ENCODE measurements around the gene GALNT8. TPM values are rescaled to one million over a fixed set of nuclear protein-coding genes. Genes with fewer than 3 reads are reported as not detected.

The GALNT8 gene
- total and polyA plus RNA-seq, 2 of the 8 experiments (the other 6 are each of a cell fraction or from before 2014, with no cell fraction given): 4.7 to 8.3 TPM

DNA sequence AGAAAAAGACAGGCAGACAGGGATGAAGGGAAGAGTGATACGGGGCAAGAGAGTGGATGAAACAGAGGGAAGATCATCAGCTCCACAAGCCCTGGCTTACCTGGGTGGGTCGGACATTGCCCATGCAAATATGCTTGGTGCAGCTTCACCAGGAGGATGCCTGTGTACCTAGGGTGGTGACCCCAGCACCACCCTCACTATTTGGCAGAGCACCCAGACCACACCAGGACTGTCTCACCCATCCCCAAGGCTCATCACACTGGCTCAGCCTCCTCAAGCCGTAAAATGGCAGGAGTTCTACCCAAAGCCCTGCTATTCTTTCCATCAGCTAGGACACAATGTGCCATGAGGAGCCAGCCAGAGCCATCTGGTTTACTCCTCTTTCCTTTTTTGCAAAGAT is 3.0 kb downstream of the GALNT8 start:
- H3K36me3 ChIP-seq (ENCODE audit: control insufficient read depth in 2 of 4, insufficient read depth in 4 of 4, low read length in 3 of 4): 0 out of 8 replicates have a peak, but pooled peaks cover 0 to 3% (median 0%) of the 10 kb centered on the region in 4 experiments
- no peak overlapping the region; the same call in 1 of the 2 replicates for H2BK15ac ChIP-seq (ENCODE audit: low read length)
- H4K8ac ChIP-seq (ENCODE audit: extremely low read depth, insufficient read depth, low read length): no peak overlapping the region
- H3K9me3 ChIP-seq (ENCODE audit: insufficient read depth in 2 of 2, low read depth in 1 of 2, low read length in 1 of 2): no peaks in the 10 kb centered on the region
- DNase-seq (ENCODE audit: low read depth in 1 of 2, low spot score in 2 of 2): no peak
- ChIA-PET CTCF (ENCODE audit: partially characterized antibody) (interaction anchor here (1.0 kb wide), 1 partner anchor 39 kb away, joined by 3 read pairs; no protein-coding TSS in a partner anchor), POLR2A (ENCODE audit: partially characterized antibody) (no interaction called here)
- no peak overlapping the region for H3K4me2 ChIP-seq (ENCODE audit: insufficient read depth in 1 of 2, low read depth in 2 of 2, low read length in 2 of 2)
- no peak for FAIRE-seq
- H2AK5ac ChIP-seq (ENCODE audit: low read depth, low read length): peak overlapping the region; percentile 44
- peak overlapping the region; percentile 65; the same call in 1 of the 2 replicates for H2BK12ac ChIP-seq (ENCODE audit: low read depth, low read length)
- 95% methylated on average over 3 of the region's 3 CpGs; no CpG with 5 or more reads in 1 of the 2 experiments for WGBS, 2 experiments (ENCODE audit: extremely low coverage in 1 of 2, insufficient coverage in 1 of 2, insufficient read length in 1 of 2, insufficient replicate concordance in 2 of 2, low coverage in 1 of 2, low lambda C conversion rate in 2 of 2, missing lambda C conversion rate in 1 of 2)
- no peak overlapping the region for H3K9ac ChIP-seq (replicated peaks in 1 of 4; ENCODE audit: extremely low read depth in 1 of 4, low read depth in 3 of 4, low read length in 3 of 4)
- no peak overlapping the region for H3K4me3 ChIP-seq (ENCODE audit: extremely low read depth in 1 of 4, insufficient read depth in 2 of 4, low read depth in 3 of 4, low read length in 4 of 4)
- no peaks in the 10 kb centered on the region for H3K27me3 ChIP-seq (replicated peaks in 1 of 4; ENCODE audit: control insufficient read depth in 3 of 4, extremely low read depth in 1 of 4, insufficient read depth in 3 of 4, low read length in 3 of 4)
- no peaks in the 10 kb centered on the region for H3K79me2 ChIP-seq (ENCODE audit: control insufficient read depth in 1 of 2, insufficient read depth in 2 of 2, low read length in 2 of 2)
- peaks cover 5% of the 10 kb centered on the region; the same call in 1 of the 2 replicates for H3K23me2 ChIP-seq (ENCODE audit: low read depth, low read length)
- H3K56ac ChIP-seq (replicated peaks; ENCODE audit: insufficient read length, low read depth, low read length): no peak overlapping the region
- no peak overlapping the region for H3K23ac ChIP-seq (ENCODE audit: insufficient read length)
- peak overlapping the region; percentile 58 for H3K4ac ChIP-seq (replicated peaks; ENCODE audit: insufficient read length, low read depth, low read length)
- no peaks in the 10 kb centered on the region for H4K20me1 ChIP-seq (replicated peaks in 1 of 2; ENCODE audit: control insufficient read depth in 1 of 2, insufficient read depth in 2 of 2, low read length in 2 of 2)
- H3K18ac ChIP-seq (ENCODE audit: extremely low read depth, low read length): 0 out of 2 replicates have a peak overlapping the region, but pooled peaks have one; percentile 38
- no peak overlapping the region for H3K27ac ChIP-seq (ENCODE audit: low read depth, low read length)
- H4K5ac ChIP-seq (ENCODE audit: insufficient read length, low read depth, low read length): no peak overlapping the region
- no peaks in the 10 kb centered on the region for H3K79me1 ChIP-seq (ENCODE audit: low read depth, low read length)
- no peak overlapping the region for H2BK120ac ChIP-seq (replicated peaks; ENCODE audit: low read depth, low read length)
- H2BK5ac ChIP-seq (ENCODE audit: low read depth, low read length): peak overlapping the region; percentile 55; the same call in 1 of the 2 replicates
- peak overlapping the region; percentile 86 for H4K91ac ChIP-seq (replicated peaks; ENCODE audit: insufficient read length, low read length)
- H2BK20ac ChIP-seq (ENCODE audit: low read length): peak overlapping the region; percentile 96
- H2AFZ ChIP-seq (ENCODE audit: low read length): no peak overlapping the region
- peaks cover 6 to 21% (median 16%) of the 10 kb centered on the region in 4 experiments for H3K4me1 ChIP-seq (replicated peaks in 1 of 4; ENCODE audit: control insufficient read depth in 3 of 4, insufficient read depth in 4 of 4, low read length in 3 of 4)
- H3K14ac ChIP-seq (ENCODE audit: insufficient read length): no peak overlapping the region
- TF ChIP-seq SIRT6 (IDR thresholded peaks at IDR 0.05; ENCODE audit: low read length) (no peak), MAFK (IDR thresholded peaks at IDR 0.05; ENCODE audit: low read depth, low read length) (no peak), SAP30 (IDR thresholded peaks at IDR 0.05; ENCODE audit: insufficient read depth, insufficient replicate concordance, low read length) (no peak), KDM4A (IDR thresholded peaks at IDR 0.05; ENCODE audit: low read depth, low read length, severe bottlenecking) (no peak), RAD21 (IDR thresholded peaks at IDR 0.05 in 1 of 2, conservative IDR thresholded peaks at IDR 0.05 in 1 of 2; ENCODE audit: low read depth in 2 of 2, low read length in 2 of 2) (no peak), JUND (IDR thresholded peaks at IDR 0.05; ENCODE audit: low read length) (no peak), ZNF274 (IDR thresholded peaks at IDR 0.05; ENCODE audit: borderline replicate concordance, extremely low read depth, low read length) (no peak), TBP (IDR thresholded peaks at IDR 0.05; ENCODE audit: low read depth, low read length) (no peak), HDAC2 (IDR thresholded peaks at IDR 0.05; ENCODE audit: borderline replicate concordance in 1 of 2, low read depth in 2 of 2, low read length in 2 of 2) (no peak), BRCA1 (IDR thresholded peaks at IDR 0.05; ENCODE audit: low read depth, low read length) (no peak), CHD1 (IDR thresholded peaks at IDR 0.05; ENCODE audit: low read depth, low read length) (no peak)
- TF ChIP-seq, protein P1, sequence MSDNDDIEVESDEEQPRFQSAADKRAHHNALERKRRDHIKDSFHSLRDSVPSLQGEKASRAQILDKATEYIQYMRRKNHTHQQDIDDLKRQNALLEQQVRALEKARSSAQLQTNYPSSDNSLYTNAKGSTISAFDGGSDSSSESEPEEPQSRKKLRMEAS (IDR thresholded peaks at IDR 0.05): no peak

All from H1 (cell line).